Progenitor cell of endocrine pancreas (in vitro differentiated cells): ENCODE measurements around the gene MAPT. TPM values are rescaled to one million over a fixed set of nuclear protein-coding genes. Genes with fewer than 3 reads are reported as not detected.
A peak's percentile ranks its signal among the peaks of the same experiment; 100 is the strongest.

Experiments used
- DNase-seq: peaks from one replicate; pipeline ENCODE4 v3.0.0; 2021; ENCODE audit warnings: low spot score; ENCODE audit not compliant: unreplicated experiment
- H3K27ac Mint-ChIP-seq: 2 replicates; pipeline ENCODE4 v1.8.0; 2021; ENCODE audit warnings: mild to moderate bottlenecking, moderate library complexity, mixed read lengths
- H3K27me3 Mint-ChIP-seq: 2 replicates; pipeline ENCODE4 v1.8.0; 2021; ENCODE audit warnings: mixed read lengths
- H3K36me3 Mint-ChIP-seq: 2 replicates; pipeline ENCODE4 v1.8.0; 2022; ENCODE audit warnings: mixed read lengths; ENCODE audit not compliant: insufficient read depth
- H3K4me1 Mint-ChIP-seq: 2 replicates; pipeline ENCODE4 v1.8.0; 2021; ENCODE audit warnings: low read depth, mixed read lengths
- H3K4me3 Mint-ChIP-seq: 2 replicates; pipeline ENCODE4 v1.8.0; 2021; ENCODE audit warnings: low read depth, mild to moderate bottlenecking, moderate library complexity, mixed read lengths
- H3K9me3 Mint-ChIP-seq: 2 replicates; pipeline ENCODE4 v1.8.0; 2021; ENCODE audit warnings: low read depth, mixed read lengths
- total RNA-seq: library from RNA; stranded (reverse); gene quantifications from 2 replicates; pipeline ENCODE4 v1.2.1, GENCODE V29; 2021
- TF ChIP-seq, protein P1 (sequence below): fragments of 200-600 bp; sonication (generic); IDR thresholded peaks from one replicate; pipeline ENCODE4 v1.5.0; 2021; ENCODE audit warnings: antibody characterized with exemption, mild to moderate bottlenecking; ENCODE audit not compliant: unreplicated experiment

Gene MAPT
- total RNA-seq, 1 donor from 2014 or later: 2.5 TPM

DNA sequence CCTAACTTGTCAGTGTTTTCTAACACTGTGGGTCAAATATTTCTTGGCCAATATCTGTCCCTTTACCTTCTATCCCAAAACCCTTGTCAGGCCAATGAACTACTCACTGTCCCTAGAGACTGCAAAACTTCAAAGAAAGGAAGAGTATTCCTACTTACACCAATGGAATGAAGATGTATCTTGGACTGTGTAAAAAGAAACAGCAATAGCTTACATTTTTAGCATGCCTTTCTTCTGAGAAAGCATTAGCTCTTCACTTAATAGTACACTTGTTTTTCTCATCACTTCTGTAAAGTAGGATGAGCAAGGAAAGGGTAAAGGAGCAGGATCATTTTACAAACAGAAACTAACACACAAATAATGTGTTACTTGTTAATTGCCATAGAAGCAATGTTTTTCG is 178.6 kb downstream of the MAPT start:
- TF ChIP-seq, protein P1, sequence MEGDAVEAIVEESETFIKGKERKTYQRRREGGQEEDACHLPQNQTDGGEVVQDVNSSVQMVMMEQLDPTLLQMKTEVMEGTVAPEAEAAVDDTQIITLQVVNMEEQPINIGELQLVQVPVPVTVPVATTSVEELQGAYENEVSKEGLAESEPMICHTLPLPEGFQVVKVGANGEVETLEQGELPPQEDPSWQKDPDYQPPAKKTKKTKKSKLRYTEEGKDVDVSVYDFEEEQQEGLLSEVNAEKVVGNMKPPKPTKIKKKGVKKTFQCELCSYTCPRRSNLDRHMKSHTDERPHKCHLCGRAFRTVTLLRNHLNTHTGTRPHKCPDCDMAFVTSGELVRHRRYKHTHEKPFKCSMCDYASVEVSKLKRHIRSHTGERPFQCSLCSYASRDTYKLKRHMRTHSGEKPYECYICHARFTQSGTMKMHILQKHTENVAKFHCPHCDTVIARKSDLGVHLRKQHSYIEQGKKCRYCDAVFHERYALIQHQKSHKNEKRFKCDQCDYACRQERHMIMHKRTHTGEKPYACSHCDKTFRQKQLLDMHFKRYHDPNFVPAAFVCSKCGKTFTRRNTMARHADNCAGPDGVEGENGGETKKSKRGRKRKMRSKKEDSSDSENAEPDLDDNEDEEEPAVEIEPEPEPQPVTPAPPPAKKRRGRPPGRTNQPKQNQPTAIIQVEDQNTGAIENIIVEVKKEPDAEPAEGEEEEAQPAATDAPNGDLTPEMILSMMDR: no peak
- peaks cover 15% of the 10 kb centered on the region for H3K36me3 Mint-ChIP-seq
- no peaks in the 10 kb centered on the region for H3K27me3 Mint-ChIP-seq
- no peak overlapping the region for H3K4me3 Mint-ChIP-seq
- H3K4me1 Mint-ChIP-seq: peaks cover 6% of the 10 kb centered on the region
- peaks cover 2% of the 10 kb centered on the region for H3K9me3 Mint-ChIP-seq
- no peak for DNase-seq
- no peak overlapping the region for H3K27ac Mint-ChIP-seq

DNA sequence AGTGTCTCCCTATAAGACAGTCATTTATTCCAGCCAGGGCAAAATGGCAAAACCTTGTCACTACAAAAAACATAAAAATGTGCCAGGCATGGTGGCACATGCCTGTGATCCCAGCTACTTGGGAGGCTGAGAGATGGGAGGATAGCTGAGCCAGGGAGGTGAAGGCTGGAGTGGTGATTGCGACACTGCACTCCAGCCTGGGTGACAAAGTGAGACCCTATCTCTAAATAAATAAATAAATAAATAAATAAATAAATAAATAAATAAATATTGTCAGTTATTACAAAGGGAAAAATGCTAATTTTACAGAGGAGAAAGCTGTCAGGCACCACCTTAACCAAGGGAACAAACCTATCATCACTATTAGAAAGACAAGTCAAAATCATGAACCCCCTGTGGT is 180.2 kb downstream of the MAPT start:
- DNase-seq: no peak
- Mint-ChIP-seq H3K9me3 (peaks cover 2% of the 10 kb centered on the region), H3K27ac (peak overlapping the region; percentile 52), H3K4me1 (peaks cover 17% of the 10 kb centered on the region), H3K27me3 (no peaks in the 10 kb centered on the region), H3K36me3 (peaks cover 20% of the 10 kb centered on the region), H3K4me3 (no peak overlapping the region)
- TF ChIP-seq, protein P1: no peak

Other genes starting within 250 kb of the MAPT start
- gene CRHR1, start 110.2 kb upstream of the MAPT start, total RNA-seq: not detected in 2 replicates
- gene SPPL2C, start 49.7 kb upstream of the MAPT start, total RNA-seq: not detected in 2 replicates
- not detected in 2 replicates for gene STH, start 104.7 kb downstream of the MAPT start, total RNA-seq